GM23338 (cell line): ENCODE data around the gene NPAS2. TPM values are rescaled to one million over a fixed set of nuclear protein-coding genes. Genes with fewer than 3 reads are reported as not detected.

Source experiments
- ATAC-seq: fragments of 200-7000 bp; cut with Tn5 transposase; 3 replicates; pipeline ENCODE4 v1.9.1; 2020
- DNase-seq: peaks from one replicate; pipeline ENCODE4 v3.0.0-alpha.2; 2015; ENCODE audit warnings: low spot score
- H2AFZ ChIP-seq: fragments of 200-600 bp; sonication (generic); 2 replicates; pipeline ENCODE4 v1.8.0; 2016; ENCODE audit warnings: antibody characterized with exemption, mild to moderate bottlenecking, moderate library complexity
- H3F3A ChIP-seq: fragments of 200-600 bp; sonication (generic); replicated peaks from 2 replicates; pipeline ENCODE4 v1.8.0; 2017; ENCODE audit warnings: antibody characterized with exemption, mixed run types, low read depth
- H3K27ac ChIP-seq: fragments of 200-600 bp; sonication (generic); 2 replicates; pipeline ENCODE4 v1.6.1; 2016; ENCODE audit warnings: low read depth
- H3K27me3 ChIP-seq: fragments of 200-600 bp; sonication (generic); 2 replicates; pipeline ENCODE4 v1.8.0; 2016; ENCODE audit warnings: mild to moderate bottlenecking, mixed run types, moderate library complexity; ENCODE audit not compliant: insufficient read depth
- H3K36me3 ChIP-seq: fragments of 200-600 bp; sonication (generic); 2 replicates; pipeline ENCODE4 v1.8.0; 2016; ENCODE audit warnings: mild to moderate bottlenecking; ENCODE audit not compliant: insufficient read depth
- H3K4me1 ChIP-seq: fragments of 200-600 bp; sonication (generic); 2 replicates; pipeline ENCODE4 v1.8.0; 2016; ENCODE audit warnings: mild to moderate bottlenecking, moderate library complexity; ENCODE audit not compliant: insufficient read depth
- H3K4me2 ChIP-seq: fragments of 200-600 bp; sonication (generic); 2 replicates; pipeline ENCODE4 v1.7.1; 2017; ENCODE audit warnings: mixed run types
- H3K4me3 ChIP-seq: fragments of 200-600 bp; sonication (generic); 2 replicates; pipeline ENCODE4 v1.6.1; 2016; ENCODE audit warnings: mixed run types
- H3K79me2 ChIP-seq: fragments of 200-600 bp; sonication (generic); replicated peaks from 2 replicates; pipeline ENCODE4 v1.8.0; 2017; ENCODE audit warnings: mild to moderate bottlenecking; ENCODE audit not compliant: insufficient read depth
- H3K9me2 ChIP-seq: fragments of 200-600 bp; sonication (generic); 2 replicates; pipeline ENCODE4 v1.8.0; 2017; ENCODE audit not compliant: insufficient read depth
- H4K20me1 ChIP-seq: fragments of 200-600 bp; sonication (generic); replicated peaks from 2 replicates; pipeline ENCODE4 v1.8.0; 2017; ENCODE audit warnings: mild to moderate bottlenecking; ENCODE audit not compliant: insufficient read depth
- H3K27ac Mint-ChIP-seq: 2 replicates; pipeline ENCODE4 v1.8.0; 2020; ENCODE audit warnings: inconsistent platforms, mild to moderate bottlenecking, moderate library complexity, mixed read lengths
- H3K27me3 Mint-ChIP-seq: 3 replicates; pipeline ENCODE4 v1.8.0; 2022; ENCODE audit warnings: low read depth, mild to moderate bottlenecking, moderate library complexity, mixed read lengths, inconsistent platforms; ENCODE audit not compliant: insufficient read depth, poor library complexity
- H3K36me3 Mint-ChIP-seq: 3 replicates; pipeline ENCODE4 v1.8.0; 2021; ENCODE audit warnings: low read depth, mild to moderate bottlenecking, inconsistent platforms, moderate library complexity, mixed read lengths
- H3K4me1 Mint-ChIP-seq: 3 replicates; pipeline ENCODE4 v1.8.0; 2020; ENCODE audit warnings: mild to moderate bottlenecking, inconsistent platforms, mixed read lengths
- H3K4me3 Mint-ChIP-seq: 3 replicates; pipeline ENCODE4 v1.8.0; 2021; ENCODE audit warnings: moderate library complexity, mild to moderate bottlenecking, inconsistent platforms, mixed read lengths
- H3K9me3 Mint-ChIP-seq: 3 replicates; pipeline ENCODE4 v1.8.0; 2020; ENCODE audit warnings: moderate library complexity, mild to moderate bottlenecking, inconsistent platforms, mixed read lengths
- CREB1 ChIP-seq: fragments of 250-450 bp; sonication (Bioruptor Pico); IDR thresholded peaks from 2 replicates; pipeline ENCODE4 v1.5.0; 2020; ENCODE audit warnings: low read depth, mild to moderate bottlenecking, moderate library complexity
- EZH2 ChIP-seq: fragments of 200-600 bp; sonication (generic); IDR thresholded peaks from one replicate; pipeline ENCODE4 v1.8.0; 2017; ENCODE audit warnings: antibody characterized with exemption, mild to moderate bottlenecking, low read depth; ENCODE audit not compliant: unreplicated experiment
- EZH2phosphoT487 ChIP-seq: fragments of 200-600 bp; sonication (generic); IDR thresholded peaks from one replicate; pipeline ENCODE4 v1.8.1; 2018; ENCODE audit warnings: antibody characterized with exemption; ENCODE audit not compliant: unreplicated experiment
- JUNB ChIP-seq: IDR thresholded peaks from one replicate; pipeline ENCODE4 v1.6.1; 2016; ENCODE audit warnings: antibody characterized with exemption; ENCODE audit not compliant: unreplicated experiment
- NANOG ChIP-seq: IDR thresholded peaks from 2 replicates; pipeline ENCODE4 v1.6.1; 2016; ENCODE audit warnings: antibody characterized with exemption, borderline replicate concordance
- POLR2AphosphoS5 ChIP-seq: IDR thresholded peaks from 2 replicates; pipeline ENCODE4 v1.6.1; 2016; ENCODE audit warnings: antibody characterized with exemption, low read depth
- STAT1 ChIP-seq: IDR thresholded peaks from one replicate; pipeline ENCODE4 v1.6.1; 2016; ENCODE audit warnings: antibody characterized with exemption; ENCODE audit not compliant: unreplicated experiment
- ZNF114 ChIP-seq: fragments of 250-450 bp; sonication (Bioruptor Pico); IDR thresholded peaks from 2 replicates; pipeline ENCODE4 v1.5.0; 2020; ENCODE audit warnings: mild to moderate bottlenecking, moderate library complexity
- ZNF331 ChIP-seq: fragments of 250-450 bp; sonication (Bioruptor Pico); IDR thresholded peaks from 2 replicates; pipeline ENCODE4 v1.5.0; 2020; ENCODE audit warnings: low read depth, mild to moderate bottlenecking, moderate library complexity
- polyA plus RNA-seq: library from polyadenylated mRNA; unstranded; fragments of >200 nt; fragmentation: Nextera tagmentation; extraction: Ambion mirVana; gene quantifications from 2 replicates; pipeline ENCODE4 v1.2.1, GENCODE V29; 2016
- total RNA-seq: library from RNA; depleted of rRNA; stranded (reverse); fragments of >200 nt; shearing (Covaris generic); gene quantifications from 2 replicates; pipeline ENCODE4 v1.2.3, GENCODE V29; 2014
- TF ChIP-seq, protein P1 (sequence below): IDR thresholded peaks from 2 replicates; pipeline ENCODE4 v1.6.1; 2016; ENCODE audit warnings: antibody characterized with exemption
- TF ChIP-seq, protein P2 (sequence below): IDR thresholded peaks from one replicate; pipeline ENCODE4 v1.6.1; 2018; ENCODE audit warnings: antibody characterized with exemption; ENCODE audit not compliant: unreplicated experiment
- TF ChIP-seq, protein P3 (sequence below), 2 experiments: fragments of 200-600 bp in 1 of 2; sonication (generic) in 1 of 2; conservative IDR thresholded peaks; 2 replicates each; pipeline versions ENCODE4 v1.5.1 to v1.6.1; 2016 to 2017; ENCODE audit warnings: antibody characterized with exemption in 2 of 2, low read depth in 2 of 2, mild to moderate bottlenecking in 2 of 2, moderate library complexity in 1 of 2
- TF ChIP-seq, protein P4 (sequence below): fragments of 250-450 bp; sonication (Bioruptor Pico); IDR thresholded peaks from 2 replicates; pipeline ENCODE4 v1.5.0; 2020; ENCODE audit warnings: mild to moderate bottlenecking, moderate library complexity

Gene NPAS2
- total and polyA plus RNA-seq, 2 experiments from 2014 or later, result 0.56 to 1.1 TPM

DNA sequence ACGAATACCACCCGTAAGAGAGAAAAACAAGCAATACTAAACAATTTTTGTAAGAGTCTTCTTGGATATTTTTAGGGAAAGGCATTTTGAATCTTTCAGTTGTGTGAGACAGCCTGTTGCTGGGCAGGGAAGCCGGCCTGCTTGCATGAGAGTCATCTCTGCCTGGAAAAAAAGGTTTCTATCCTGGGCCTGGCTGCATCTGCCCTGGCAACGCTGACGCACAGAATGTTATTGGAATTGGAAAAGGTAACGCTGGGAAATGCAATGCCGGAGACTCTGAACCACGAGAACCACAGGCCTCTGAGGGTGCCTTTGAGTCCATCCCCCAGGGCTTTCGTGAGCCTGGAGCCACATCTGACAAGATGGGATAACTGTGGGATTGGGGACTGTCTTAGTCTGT lies 17.9 kb upstream of the NPAS2 start:
- ATAC-seq (no peak), DNase-seq (no peak)
- no peaks in the 10 kb centered on the region for H3K36me3 Mint-ChIP-seq
- H3F3A ChIP-seq, result no peaks in the 10 kb centered on the region
- no peak overlapping the region for H3K4me2 ChIP-seq
- H3K27ac Mint-ChIP-seq, result no peak overlapping the region; the same call in 1 of the 2 replicates
- no peaks in the 10 kb centered on the region for H4K20me1 ChIP-seq
- H3K4me3 ChIP-seq, result no peak overlapping the region
- TF ChIP-seq, protein P1, sequence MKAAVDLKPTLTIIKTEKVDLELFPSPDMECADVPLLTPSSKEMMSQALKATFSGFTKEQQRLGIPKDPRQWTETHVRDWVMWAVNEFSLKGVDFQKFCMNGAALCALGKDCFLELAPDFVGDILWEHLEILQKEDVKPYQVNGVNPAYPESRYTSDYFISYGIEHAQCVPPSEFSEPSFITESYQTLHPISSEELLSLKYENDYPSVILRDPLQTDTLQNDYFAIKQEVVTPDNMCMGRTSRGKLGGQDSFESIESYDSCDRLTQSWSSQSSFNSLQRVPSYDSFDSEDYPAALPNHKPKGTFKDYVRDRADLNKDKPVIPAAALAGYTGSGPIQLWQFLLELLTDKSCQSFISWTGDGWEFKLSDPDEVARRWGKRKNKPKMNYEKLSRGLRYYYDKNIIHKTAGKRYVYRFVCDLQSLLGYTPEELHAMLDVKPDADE, result no peak
- TF ChIP-seq, protein P2, sequence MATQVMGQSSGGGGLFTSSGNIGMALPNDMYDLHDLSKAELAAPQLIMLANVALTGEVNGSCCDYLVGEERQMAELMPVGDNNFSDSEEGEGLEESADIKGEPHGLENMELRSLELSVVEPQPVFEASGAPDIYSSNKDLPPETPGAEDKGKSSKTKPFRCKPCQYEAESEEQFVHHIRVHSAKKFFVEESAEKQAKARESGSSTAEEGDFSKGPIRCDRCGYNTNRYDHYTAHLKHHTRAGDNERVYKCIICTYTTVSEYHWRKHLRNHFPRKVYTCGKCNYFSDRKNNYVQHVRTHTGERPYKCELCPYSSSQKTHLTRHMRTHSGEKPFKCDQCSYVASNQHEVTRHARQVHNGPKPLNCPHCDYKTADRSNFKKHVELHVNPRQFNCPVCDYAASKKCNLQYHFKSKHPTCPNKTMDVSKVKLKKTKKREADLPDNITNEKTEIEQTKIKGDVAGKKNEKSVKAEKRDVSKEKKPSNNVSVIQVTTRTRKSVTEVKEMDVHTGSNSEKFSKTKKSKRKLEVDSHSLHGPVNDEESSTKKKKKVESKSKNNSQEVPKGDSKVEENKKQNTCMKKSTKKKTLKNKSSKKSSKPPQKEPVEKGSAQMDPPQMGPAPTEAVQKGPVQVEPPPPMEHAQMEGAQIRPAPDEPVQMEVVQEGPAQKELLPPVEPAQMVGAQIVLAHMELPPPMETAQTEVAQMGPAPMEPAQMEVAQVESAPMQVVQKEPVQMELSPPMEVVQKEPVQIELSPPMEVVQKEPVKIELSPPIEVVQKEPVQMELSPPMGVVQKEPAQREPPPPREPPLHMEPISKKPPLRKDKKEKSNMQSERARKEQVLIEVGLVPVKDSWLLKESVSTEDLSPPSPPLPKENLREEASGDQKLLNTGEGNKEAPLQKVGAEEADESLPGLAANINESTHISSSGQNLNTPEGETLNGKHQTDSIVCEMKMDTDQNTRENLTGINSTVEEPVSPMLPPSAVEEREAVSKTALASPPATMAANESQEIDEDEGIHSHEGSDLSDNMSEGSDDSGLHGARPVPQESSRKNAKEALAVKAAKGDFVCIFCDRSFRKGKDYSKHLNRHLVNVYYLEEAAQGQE, result no peak
- TF ChIP-seq ZNF331 (CRISPR knock-in tag) (no peak), NANOG (no peak), POLR2AphosphoS5 (no peak), ZNF114 (no peak), EZH2phosphoT487 (no peak), STAT1 (no peak), JUNB (no peak), EZH2 (no peak), CREB1 (CRISPR knock-in tag) (no peak)
- TF ChIP-seq, protein P3, sequence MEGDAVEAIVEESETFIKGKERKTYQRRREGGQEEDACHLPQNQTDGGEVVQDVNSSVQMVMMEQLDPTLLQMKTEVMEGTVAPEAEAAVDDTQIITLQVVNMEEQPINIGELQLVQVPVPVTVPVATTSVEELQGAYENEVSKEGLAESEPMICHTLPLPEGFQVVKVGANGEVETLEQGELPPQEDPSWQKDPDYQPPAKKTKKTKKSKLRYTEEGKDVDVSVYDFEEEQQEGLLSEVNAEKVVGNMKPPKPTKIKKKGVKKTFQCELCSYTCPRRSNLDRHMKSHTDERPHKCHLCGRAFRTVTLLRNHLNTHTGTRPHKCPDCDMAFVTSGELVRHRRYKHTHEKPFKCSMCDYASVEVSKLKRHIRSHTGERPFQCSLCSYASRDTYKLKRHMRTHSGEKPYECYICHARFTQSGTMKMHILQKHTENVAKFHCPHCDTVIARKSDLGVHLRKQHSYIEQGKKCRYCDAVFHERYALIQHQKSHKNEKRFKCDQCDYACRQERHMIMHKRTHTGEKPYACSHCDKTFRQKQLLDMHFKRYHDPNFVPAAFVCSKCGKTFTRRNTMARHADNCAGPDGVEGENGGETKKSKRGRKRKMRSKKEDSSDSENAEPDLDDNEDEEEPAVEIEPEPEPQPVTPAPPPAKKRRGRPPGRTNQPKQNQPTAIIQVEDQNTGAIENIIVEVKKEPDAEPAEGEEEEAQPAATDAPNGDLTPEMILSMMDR (conservative IDR thresholded peaks at IDR 0.05; ENCODE audit: low read depth in 2 of 2), result no peak
- TF ChIP-seq, protein P4, sequence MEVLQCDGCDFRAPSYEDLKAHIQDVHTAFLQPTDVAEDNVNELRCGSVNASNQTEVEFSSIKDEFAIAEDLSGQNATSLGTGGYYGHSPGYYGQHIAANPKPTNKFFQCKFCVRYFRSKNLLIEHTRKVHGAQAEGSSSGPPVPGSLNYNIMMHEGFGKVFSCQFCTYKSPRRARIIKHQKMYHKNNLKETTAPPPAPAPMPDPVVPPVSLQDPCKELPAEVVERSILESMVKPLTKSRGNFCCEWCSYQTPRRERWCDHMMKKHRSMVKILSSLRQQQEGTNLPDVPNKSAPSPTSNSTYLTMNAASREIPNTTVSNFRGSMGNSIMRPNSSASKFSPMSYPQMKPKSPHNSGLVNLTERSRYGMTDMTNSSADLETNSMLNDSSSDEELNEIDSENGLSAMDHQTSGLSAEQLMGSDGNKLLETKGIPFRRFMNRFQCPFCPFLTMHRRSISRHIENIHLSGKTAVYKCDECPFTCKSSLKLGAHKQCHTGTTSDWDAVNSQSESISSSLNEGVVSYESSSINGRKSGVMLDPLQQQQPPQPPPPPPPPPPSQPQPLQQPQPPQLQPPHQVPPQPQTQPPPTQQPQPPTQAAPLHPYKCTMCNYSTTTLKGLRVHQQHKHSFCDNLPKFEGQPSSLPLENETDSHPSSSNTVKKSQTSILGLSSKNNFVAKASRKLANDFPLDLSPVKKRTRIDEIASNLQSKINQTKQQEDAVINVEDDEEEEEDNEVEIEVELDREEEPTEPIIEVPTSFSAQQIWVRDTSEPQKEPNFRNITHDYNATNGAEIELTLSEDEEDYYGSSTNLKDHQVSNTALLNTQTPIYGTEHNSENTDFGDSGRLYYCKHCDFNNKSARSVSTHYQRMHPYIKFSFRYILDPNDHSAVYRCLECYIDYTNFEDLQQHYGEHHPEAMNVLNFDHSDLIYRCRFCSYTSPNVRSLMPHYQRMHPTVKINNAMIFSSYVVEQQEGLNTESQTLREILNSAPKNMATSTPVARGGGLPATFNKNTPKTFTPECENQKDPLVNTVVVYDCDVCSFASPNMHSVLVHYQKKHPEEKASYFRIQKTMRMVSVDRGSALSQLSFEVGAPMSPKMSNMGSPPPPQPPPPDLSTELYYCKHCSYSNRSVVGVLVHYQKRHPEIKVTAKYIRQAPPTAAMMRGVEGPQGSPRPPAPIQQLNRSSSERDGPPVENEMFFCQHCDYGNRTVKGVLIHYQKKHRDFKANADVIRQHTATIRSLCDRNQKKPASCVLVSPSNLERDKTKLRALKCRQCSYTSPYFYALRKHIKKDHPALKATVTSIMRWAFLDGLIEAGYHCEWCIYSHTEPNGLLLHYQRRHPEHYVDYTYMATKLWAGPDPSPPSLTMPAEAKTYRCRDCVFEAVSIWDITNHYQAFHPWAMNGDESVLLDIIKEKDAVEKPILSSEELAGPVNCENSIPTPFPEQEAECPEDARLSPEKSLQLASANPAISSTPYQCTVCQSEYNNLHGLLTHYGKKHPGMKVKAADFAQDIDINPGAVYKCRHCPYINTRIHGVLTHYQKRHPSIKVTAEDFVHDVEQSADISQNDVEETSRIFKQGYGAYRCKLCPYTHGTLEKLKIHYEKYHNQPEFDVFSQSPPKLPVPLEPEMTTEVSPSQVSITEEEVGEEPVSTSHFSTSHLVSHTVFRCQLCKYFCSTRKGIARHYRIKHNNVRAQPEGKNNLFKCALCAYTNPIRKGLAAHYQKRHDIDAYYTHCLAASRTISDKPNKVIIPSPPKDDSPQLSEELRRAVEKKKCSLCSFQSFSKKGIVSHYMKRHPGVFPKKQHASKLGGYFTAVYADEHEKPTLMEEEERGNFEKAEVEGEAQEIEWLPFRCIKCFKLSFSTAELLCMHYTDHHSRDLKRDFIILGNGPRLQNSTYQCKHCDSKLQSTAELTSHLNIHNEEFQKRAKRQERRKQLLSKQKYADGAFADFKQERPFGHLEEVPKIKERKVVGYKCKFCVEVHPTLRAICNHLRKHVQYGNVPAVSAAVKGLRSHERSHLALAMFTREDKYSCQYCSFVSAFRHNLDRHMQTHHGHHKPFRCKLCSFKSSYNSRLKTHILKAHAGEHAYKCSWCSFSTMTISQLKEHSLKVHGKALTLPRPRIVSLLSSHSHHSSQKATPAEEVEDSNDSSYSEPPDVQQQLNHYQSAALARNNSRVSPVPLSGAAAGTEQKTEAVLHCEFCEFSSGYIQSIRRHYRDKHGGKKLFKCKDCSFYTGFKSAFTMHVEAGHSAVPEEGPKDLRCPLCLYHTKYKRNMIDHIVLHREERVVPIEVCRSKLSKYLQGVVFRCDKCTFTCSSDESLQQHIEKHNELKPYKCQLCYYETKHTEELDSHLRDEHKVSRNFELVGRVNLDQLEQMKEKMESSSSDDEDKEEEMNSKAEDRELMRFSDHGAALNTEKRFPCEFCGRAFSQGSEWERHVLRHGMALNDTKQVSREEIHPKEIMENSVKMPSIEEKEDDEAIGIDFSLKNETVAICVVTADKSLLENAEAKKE (CRISPR knock-in tag), result no peak
- H2AFZ ChIP-seq, result no peak overlapping the region
- no peaks in the 10 kb centered on the region for H3K79me2 ChIP-seq
- no peaks in the 10 kb centered on the region for H3K9me3 Mint-ChIP-seq
- no peaks in the 10 kb centered on the region; the same call in 2 of the 3 replicates for H3K4me1 Mint-ChIP-seq
- no peak overlapping the region for H3K4me3 Mint-ChIP-seq
- no peaks in the 10 kb centered on the region for H3K9me2 ChIP-seq
- H3K27ac ChIP-seq, result no peak overlapping the region
- H3K4me1 ChIP-seq, result no peaks in the 10 kb centered on the region; the same call in 1 of the 2 replicates
- H3K27me3 Mint-ChIP-seq, result no peaks in the 10 kb centered on the region
- no peaks in the 10 kb centered on the region for H3K36me3 ChIP-seq
- no peaks in the 10 kb centered on the region for H3K27me3 ChIP-seq
